ENCODE measurements around the gene SMIM10.
"Not testable (repeated sequence)": the region's sequence is repeated elsewhere in the genome, so short reads cannot be mapped to it uniquely, and the experiment has no call there.

SMIM10 gene

GRCh38 chrX:134990801-134991481 lies at the start of gene SMIM10:
Gene SMIM10, plus strand, starts transcription at chrX:134990991. Its CDS starts 105 bp downstream, at chrX:134991096.
- TF ChIP-seq, protein P1, sequence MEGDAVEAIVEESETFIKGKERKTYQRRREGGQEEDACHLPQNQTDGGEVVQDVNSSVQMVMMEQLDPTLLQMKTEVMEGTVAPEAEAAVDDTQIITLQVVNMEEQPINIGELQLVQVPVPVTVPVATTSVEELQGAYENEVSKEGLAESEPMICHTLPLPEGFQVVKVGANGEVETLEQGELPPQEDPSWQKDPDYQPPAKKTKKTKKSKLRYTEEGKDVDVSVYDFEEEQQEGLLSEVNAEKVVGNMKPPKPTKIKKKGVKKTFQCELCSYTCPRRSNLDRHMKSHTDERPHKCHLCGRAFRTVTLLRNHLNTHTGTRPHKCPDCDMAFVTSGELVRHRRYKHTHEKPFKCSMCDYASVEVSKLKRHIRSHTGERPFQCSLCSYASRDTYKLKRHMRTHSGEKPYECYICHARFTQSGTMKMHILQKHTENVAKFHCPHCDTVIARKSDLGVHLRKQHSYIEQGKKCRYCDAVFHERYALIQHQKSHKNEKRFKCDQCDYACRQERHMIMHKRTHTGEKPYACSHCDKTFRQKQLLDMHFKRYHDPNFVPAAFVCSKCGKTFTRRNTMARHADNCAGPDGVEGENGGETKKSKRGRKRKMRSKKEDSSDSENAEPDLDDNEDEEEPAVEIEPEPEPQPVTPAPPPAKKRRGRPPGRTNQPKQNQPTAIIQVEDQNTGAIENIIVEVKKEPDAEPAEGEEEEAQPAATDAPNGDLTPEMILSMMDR (IDR thresholded peaks at IDR 0.05; ENCODE audit: borderline replicate concordance, insufficient read depth, low read depth, low read length), result no peak
- H3K4me3 ChIP-seq (ENCODE audit: low read depth, low read length), result peak within 1 kb of the TSS; percentile 21

- H3K4me3 ChIP-seq (ENCODE audit: low read depth, low read length), result not testable (repeated sequence)
Measured at GRCh38 chrX:134946364-134946763, 44.4 kb upstream of the SMIM10 start.

DNA sequence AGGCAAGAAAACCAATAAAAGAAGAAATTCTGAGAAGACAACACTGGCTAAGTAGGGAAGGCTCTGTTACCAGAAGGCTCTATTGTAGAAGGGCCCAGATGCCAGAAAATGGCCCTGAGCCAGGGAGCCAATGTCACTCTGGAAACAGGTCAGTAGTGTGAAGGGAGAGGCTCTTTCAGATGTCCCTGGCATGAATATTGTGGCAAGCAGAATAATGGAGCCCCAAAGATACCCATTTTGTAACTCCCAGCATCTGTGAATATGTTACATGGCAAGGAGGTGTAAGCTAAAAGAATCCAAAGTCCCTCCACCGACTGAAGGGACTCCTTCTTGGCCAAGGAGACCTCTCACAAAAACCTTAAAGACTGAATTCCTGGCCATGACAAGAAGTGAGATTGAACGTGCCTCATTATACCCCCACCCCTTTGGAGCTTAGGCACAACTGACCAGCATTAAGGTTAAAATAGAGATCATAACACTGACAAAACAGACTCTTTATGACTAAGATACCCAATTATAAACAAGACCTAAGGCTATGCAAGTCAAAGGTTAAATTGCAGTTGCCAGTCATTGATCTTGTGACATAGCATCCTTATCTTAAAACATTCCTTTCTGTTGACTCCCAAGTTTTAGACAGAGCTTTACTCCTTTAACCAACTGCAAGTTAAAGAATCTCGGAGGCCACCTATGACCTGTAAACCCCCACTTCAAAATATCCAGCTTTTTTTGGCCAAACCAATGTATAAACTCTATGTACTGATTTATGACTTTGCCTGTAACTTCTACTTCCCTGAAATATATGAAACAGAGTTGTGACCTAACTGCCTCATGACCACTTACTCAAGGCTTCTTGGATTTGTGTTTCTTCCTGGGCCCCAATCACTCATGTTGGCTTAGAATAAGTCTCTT lies 42.2 kb upstream of the SMIM10 start:
- TF ChIP-seq, protein P1 (IDR thresholded peaks at IDR 0.05; ENCODE audit: borderline replicate concordance, insufficient read depth, low read depth, low read length), result no peak
- H3K4me3 ChIP-seq (ENCODE audit: low read depth, low read length), result no peak overlapping the region

GRCh38 chrX:134949271-134949670 lies 41.5 kb upstream of the SMIM10 start:
- TF ChIP-seq, protein P1 (IDR thresholded peaks at IDR 0.05; ENCODE audit: borderline replicate concordance, insufficient read depth, low read depth, low read length), result no peak
- H3K4me3 ChIP-seq (ENCODE audit: low read depth, low read length), result no peak overlapping the region

DNA sequence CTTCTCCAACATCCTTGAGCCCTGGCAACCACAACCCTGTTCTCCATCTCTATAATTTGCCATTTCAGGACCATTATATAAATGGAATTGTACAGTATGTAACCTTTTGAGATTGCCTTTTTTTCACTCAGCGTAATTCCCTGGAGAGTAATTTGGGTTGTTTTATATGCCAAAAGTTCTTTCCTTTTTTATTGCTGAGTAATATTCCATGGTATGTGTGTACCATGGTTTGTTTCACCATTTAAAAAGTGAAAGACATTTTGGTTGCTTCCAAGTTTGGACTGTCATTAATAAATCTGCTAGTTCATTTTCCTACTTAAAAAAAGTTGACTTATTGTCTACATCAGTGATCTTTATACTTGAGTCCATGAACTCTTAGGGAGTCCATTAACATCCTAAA lies 33.0 kb upstream of the SMIM10 start:
- TF ChIP-seq, protein P1 (IDR thresholded peaks at IDR 0.05; ENCODE audit: borderline replicate concordance, insufficient read depth, low read depth, low read length), result no peak
- no peak overlapping the region for H3K4me3 ChIP-seq (ENCODE audit: low read depth, low read length)

GRCh38 chrX:134960366-134960765 lies 30.4 kb upstream of the SMIM10 start:
- H3K4me3 ChIP-seq (ENCODE audit: low read depth, low read length), result not testable (repeated sequence)

DNA sequence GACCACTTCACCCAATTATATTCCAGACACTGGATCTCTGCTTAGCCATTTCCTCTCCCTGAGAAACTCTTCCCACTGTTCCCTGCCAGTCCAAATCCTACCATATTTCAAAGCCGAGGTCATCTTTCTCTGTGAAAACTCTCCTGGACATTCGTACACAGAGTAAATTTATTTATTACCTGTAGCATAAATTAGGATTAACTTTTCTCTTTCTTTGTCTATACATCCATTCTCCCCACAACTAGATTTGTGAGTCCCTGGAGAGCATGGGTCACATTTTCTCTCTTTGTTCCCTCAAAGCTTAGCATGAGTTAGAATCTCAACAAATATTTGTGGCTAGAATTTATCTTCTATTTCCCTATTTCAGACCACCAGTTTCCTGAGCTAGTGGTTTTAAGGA lies 27.8 kb upstream of the SMIM10 start:
- TF ChIP-seq, protein P1 (IDR thresholded peaks at IDR 0.05; ENCODE audit: borderline replicate concordance, insufficient read depth, low read depth, low read length), result no peak
- no peak overlapping the region for H3K4me3 ChIP-seq (ENCODE audit: low read depth, low read length)

DNA sequence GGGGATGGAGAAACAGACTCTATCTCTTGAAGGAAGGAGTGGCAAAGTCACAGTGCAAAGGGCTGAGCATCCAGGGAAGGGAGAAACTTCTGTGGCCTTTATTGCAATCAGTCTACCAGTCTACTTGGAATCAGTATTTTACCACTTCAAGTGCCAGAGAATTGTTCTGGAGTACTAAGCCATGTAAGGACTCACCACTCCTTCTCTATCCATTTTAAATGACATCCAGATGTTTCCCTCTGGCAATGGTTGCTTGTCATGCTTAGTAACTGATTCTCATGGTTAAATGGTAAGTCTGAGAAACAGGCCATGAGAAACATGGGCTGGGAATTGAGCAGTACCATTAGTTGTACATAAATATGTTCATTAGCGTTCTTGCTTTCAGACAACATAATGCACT lies 21.1 kb upstream of the SMIM10 start:
- TF ChIP-seq, protein P1 (IDR thresholded peaks at IDR 0.05; ENCODE audit: borderline replicate concordance, insufficient read depth, low read depth, low read length), result no peak
- H3K4me3 ChIP-seq (ENCODE audit: low read depth, low read length), result no peak overlapping the region
